AG10803 (cell line): ENCODE measurements around the gene HAUS7.
A peak's percentile ranks its signal among the peaks of the same experiment; 100 is the strongest.

ENCODE experiments used
- DNase-seq: peaks from one replicate; pipeline ENCODE4 v3.0.0; 2010; ENCODE audit warnings: low read depth
- H3K4me3 ChIP-seq: 2 replicates; pipeline ENCODE4 v1.5.1; 2011; ENCODE audit warnings: mild to moderate bottlenecking, low read length, control low read depth
- CTCF ChIP-seq: conservative IDR thresholded peaks from 2 replicates; pipeline ENCODE4 v1.5.1; 2011; ENCODE audit warnings: mild to moderate bottlenecking, low read length, control low read depth, inconsistent platforms

HAUS7 gene

GRCh38 chrX:153505361-153505760 lies 35.0 kb upstream of the HAUS7 start:
- H3K4me3 ChIP-seq = no peak overlapping the region
- no peak for DNase-seq
- TF ChIP-seq CTCF = no peak

- H3K4me3 ChIP-seq = no peak overlapping the region
- DNase-seq = no peak
- TF ChIP-seq CTCF = no peak
Observed at GRCh38 chrX:153504445-153505016, 34.2 kb upstream of the HAUS7 start.

- DNase-seq = no peak
- H3K4me3 ChIP-seq = no peak overlapping the region
Observed at GRCh38 chrX:153502796-153503195, 32.4 kb upstream of the HAUS7 start.

GRCh38 chrX:153502131-153502530 lies 31.8 kb upstream of the HAUS7 start:
- H3K4me3 ChIP-seq = no peak overlapping the region
- DNase-seq = no peak
- TF ChIP-seq CTCF = no peak

More at GRCh38 chrX:153502796-153503195, 32.4 kb upstream of the HAUS7 start:
- TF ChIP-seq CTCF = no peak

- no peak overlapping the region for H3K4me3 ChIP-seq
- DNase-seq = no peak
- no peak for TF ChIP-seq CTCF
Observed at GRCh38 chrX:153501530-153501929, 31.2 kb upstream of the HAUS7 start.

- TF ChIP-seq CTCF = no peak
- DNase-seq = no peak
- H3K4me3 ChIP-seq = no peak overlapping the region
Observed at GRCh38 chrX:153500676-153501280, 30.4 kb upstream of the HAUS7 start.

- peak; percentile 45 for DNase-seq
- no peak; the same call in 1 of the 2 replicates for TF ChIP-seq CTCF
- peak overlapping the region; percentile 24; the same call in 1 of the 2 replicates for H3K4me3 ChIP-seq
Observed at GRCh38 chrX:153499876-153500275, 29.5 kb upstream of the HAUS7 start.
